Naive thymus-derived CD8-positive, alpha-beta T cell (primary cell): ENCODE results near the gene PRPF39. TPM values are rescaled to one million over a fixed set of nuclear protein-coding genes. Genes with fewer than 3 reads are reported as not detected.

Source experiments
- ATAC-seq, 2 donors: fragments of 150-1000 bp; cut with Tn5 transposase in 1 of 2; sonication (Bioruptor Pico), chemical (Tn5 transposase) in 1 of 2; 1 replicate in 1 of 2; 2 replicates in 1 of 2; pipeline ENCODE4 v1.10.0; 2021; ENCODE audit warnings: mild to moderate bottlenecking in 2 of 2, moderate library complexity in 2 of 2
- POLR2A ChIA-PET: fragments of 350-600 bp; sonication (Branson Sonifier 250); formaldehyde crosslinking; loops from one replicate; lab custom pipeline; 2021; ENCODE audit warnings: antibody characterized with exemption; lab: Charles Lee
- DNase-seq, 10 donors: peaks; one replicate each; pipeline versions ENCODE4 v3.0.0 to v3.0.0-alpha.2; 2020 to 2022
- H3K27ac Mint-ChIP-seq, 10 donors: one replicate each; pipeline ENCODE4 v1.8.0; 2020 to 2022; ENCODE audit warnings: mild to moderate bottlenecking in 10 of 10, mixed read lengths in 10 of 10, moderate library complexity in 4 of 10, inconsistent platforms in 1 of 10
- H3K27me3 Mint-ChIP-seq, 5 donors: one replicate each; pipeline ENCODE4 v1.8.0; 2021 to 2022; ENCODE audit warnings: mixed read lengths in 5 of 5
- H3K36me3 Mint-ChIP-seq, 3 donors: one replicate each; pipeline ENCODE4 v1.8.0; 2020 to 2022; ENCODE audit warnings: mixed read lengths in 3 of 3, mild to moderate bottlenecking in 2 of 3, inconsistent platforms in 1 of 3
- H3K4me1 Mint-ChIP-seq, 4 donors: one replicate each; pipeline ENCODE4 v1.8.0; 2021 to 2022; ENCODE audit warnings: mixed read lengths in 4 of 4
- H3K4me3 Mint-ChIP-seq, 10 donors: one replicate each; pipeline ENCODE4 v1.8.0; 2020 to 2022; ENCODE audit warnings: mild to moderate bottlenecking in 10 of 10, mixed read lengths in 10 of 10, moderate library complexity in 6 of 10, inconsistent platforms in 1 of 10
- H3K9me3 Mint-ChIP-seq, 9 donors: one replicate each; pipeline ENCODE4 v1.8.0; 2020 to 2022; ENCODE audit warnings: mixed read lengths in 9 of 9, mild to moderate bottlenecking in 3 of 9, inconsistent platforms in 1 of 9, moderate library complexity in 1 of 9
- polyA plus RNA-seq, 3 donors: library from polyadenylated mRNA; unstranded; fragments of 300-500 nt; fragmentation: Illumina TruSeq; gene quantifications; one replicate each; pipeline ENCODE4 v1.2.3, GENCODE V29; 2021
- total RNA-seq, 8 experiments: library from RNA in 2 of 8; stranded (reverse) in 2 of 8; gene quantifications; one replicate each; pipeline ENCODE4 v1.2.3 and lab custom pipeline; 2021 to 2026

The PRPF39 gene, protein sequence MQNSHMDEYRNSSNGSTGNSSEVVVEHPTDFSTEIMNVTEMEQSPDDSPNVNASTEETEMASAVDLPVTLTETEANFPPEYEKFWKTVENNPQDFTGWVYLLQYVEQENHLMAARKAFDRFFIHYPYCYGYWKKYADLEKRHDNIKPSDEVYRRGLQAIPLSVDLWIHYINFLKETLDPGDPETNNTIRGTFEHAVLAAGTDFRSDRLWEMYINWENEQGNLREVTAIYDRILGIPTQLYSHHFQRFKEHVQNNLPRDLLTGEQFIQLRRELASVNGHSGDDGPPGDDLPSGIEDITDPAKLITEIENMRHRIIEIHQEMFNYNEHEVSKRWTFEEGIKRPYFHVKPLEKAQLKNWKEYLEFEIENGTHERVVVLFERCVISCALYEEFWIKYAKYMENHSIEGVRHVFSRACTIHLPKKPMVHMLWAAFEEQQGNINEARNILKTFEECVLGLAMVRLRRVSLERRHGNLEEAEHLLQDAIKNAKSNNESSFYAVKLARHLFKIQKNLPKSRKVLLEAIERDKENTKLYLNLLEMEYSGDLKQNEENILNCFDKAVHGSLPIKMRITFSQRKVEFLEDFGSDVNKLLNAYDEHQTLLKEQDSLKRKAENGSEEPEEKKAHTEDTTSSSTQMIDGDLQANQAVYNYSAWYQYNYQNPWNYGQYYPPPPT
- total RNA-seq (10 to 100 TPM; 77.0 to 77.9 TPM), polyA plus RNA-seq (10 to 100 TPM in 2 of 3 donors, 1 to 10 TPM in 1; 9.8 to 11.6 (median 11.4) TPM), total RNA-seq (lab: John Stamatoyannopoulos, UW) (72.1 to 134 (median 95.0) reads per million in 6 experiments)

GRCh38 chr14:45083976-45084722, at the start of gene PRPF39:
Gene PRPF39 (plus strand): TSS chr14:45084116. CDS start chr14:45095240, 11,124 bp downstream.
- Mint-ChIP-seq H3K4me3 (peak within 1 kb of the TSS; percentile 91 to 98 (median 96)), H3K27ac (peak within 1 kb of the TSS; percentile 88 to 97 (median 96)), H3K4me1 (peaks cover 26 to 58% (median 51%) of the 10 kb centered on the region in 4 donors), H3K36me3 (peaks cover 0 to 13% (median 0%) of the 10 kb centered on the region in 3 donors), H3K9me3 (no peaks in the 10 kb centered on the region), H3K27me3 (no peaks in the 10 kb centered on the region)
- POLR2A ChIA-PET: interaction anchor here (0.6 to 2.6 kb wide), 5 partner anchors 50 to 188 kb away, joined by 3 to 17 read pairs (median 4); partner anchors contain the start of genes FKBP3, KLHL28 and TOGARAM1
- ATAC-seq (peak; percentile 90 to 97), DNase-seq (peak; percentile 90 to 97 (median 94))

DNA sequence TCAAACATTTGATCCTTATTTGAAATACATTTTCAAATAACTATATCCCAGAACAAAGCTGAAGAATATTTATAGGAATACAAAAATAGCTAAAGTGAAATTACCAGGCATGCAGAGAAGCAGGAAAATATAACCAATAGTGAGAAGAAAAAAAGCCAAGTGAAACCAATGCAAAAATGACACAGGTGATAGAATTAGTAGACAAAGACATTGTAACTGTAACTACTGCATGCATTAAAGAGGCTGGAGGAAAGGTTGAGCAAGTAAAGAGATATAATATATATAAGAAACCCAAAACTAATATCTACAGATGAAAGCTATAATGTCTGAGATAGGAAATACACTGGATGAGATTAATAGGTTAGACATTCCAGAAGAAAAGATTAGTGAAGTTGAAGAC, 49.2 kb upstream of the PRPF39 start:
- Mint-ChIP-seq H3K27ac (no peak overlapping the region), H3K27me3 (no peaks in the 10 kb centered on the region), H3K4me1 (no peaks in the 10 kb centered on the region), H3K36me3 (peaks cover 12 to 56% (median 45%) of the 10 kb centered on the region in 3 donors), H3K9me3 (no peaks in the 10 kb centered on the region), H3K4me3 (no peak overlapping the region)
- ATAC-seq (no peak), DNase-seq (no peak)
- POLR2A ChIA-PET: interaction anchor here (0.7 kb wide), 1 partner anchor 18 kb away, joined by 3 read pairs; no protein-coding TSS in a partner anchor

DNA sequence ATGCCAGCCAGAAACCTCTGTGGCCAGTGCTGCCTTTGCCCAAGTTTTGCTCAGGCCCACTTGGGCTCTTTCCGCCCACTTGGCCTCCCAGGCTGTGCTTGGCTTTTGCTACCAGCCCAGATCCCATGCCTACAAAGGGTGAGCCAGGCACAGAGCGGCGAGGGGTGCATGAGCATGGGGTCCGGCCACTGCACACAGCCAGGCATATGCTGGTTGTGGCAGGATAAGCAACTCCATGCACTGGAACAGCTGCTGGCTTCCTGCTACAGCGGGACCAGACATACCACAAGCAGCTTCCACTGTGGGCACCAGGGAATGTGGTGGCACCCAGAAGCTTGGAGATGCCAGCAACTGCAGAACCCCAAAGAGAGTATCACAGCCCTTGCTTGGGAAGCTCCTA, 45.7 kb upstream of the PRPF39 start:
- no peaks in the 10 kb centered on the region for H3K9me3 Mint-ChIP-seq
- H3K27me3 Mint-ChIP-seq: no peaks in the 10 kb centered on the region
- DNase-seq (no peak), ATAC-seq (no peak)
- H3K27ac Mint-ChIP-seq: peak overlapping the region in 2 of 10 donors; percentile 24 to 34
- H3K36me3 Mint-ChIP-seq: peaks cover 12 to 49% (median 47%) of the 10 kb centered on the region in 3 donors
- no peak overlapping the region for H3K4me3 Mint-ChIP-seq
- POLR2A ChIA-PET: interaction anchor here (0.6 kb wide), 1 partner anchor 73 kb away, joined by 3 read pairs; no protein-coding TSS in a partner anchor
- no peaks in the 10 kb centered on the region for H3K4me1 Mint-ChIP-seq

- POLR2A ChIA-PET: no interaction called here
- Mint-ChIP-seq H3K9me3 (no peaks in the 10 kb centered on the region), H3K36me3 (peaks cover 12 to 47% (median 44%) of the 10 kb centered on the region in 3 donors), H3K4me3 (no peak overlapping the region), H3K27me3 (no peaks in the 10 kb centered on the region), H3K4me1 (no peaks in the 10 kb centered on the region), H3K27ac (no peak overlapping the region)
- DNase-seq: no peak
- ATAC-seq: no peak
Measured at GRCh38 chr14:45038865-45039264, 45.1 kb upstream of the PRPF39 start.

DNA sequence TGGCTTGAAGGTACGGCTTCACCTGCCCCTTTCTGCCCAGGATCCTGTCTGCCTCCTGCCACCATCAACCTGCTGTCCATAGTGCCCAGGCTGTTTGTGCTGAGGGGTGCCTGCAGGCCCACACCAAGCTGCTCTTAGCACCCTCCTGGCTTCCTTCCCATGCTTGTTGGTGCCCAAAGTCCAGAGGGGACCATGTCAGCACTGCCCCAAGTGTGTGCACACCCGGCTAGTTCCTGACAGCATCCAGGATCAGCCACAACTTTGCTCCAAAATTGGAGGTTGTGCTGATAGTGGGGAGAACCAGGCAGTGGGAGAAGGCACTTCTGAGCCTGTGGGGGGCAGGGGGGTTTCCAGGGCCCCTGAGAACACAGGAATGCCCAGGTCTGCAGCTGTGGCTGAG, 44.5 kb upstream of the PRPF39 start:
- DNase-seq (no peak), ATAC-seq (no peak)
- H3K36me3 Mint-ChIP-seq: peaks cover 12 to 44% (median 43%) of the 10 kb centered on the region in 3 donors
- no peak overlapping the region for H3K27ac Mint-ChIP-seq
- no peaks in the 10 kb centered on the region for H3K9me3 Mint-ChIP-seq
- no peaks in the 10 kb centered on the region for H3K4me1 Mint-ChIP-seq
- POLR2A ChIA-PET: no interaction called here
- H3K27me3 Mint-ChIP-seq: no peaks in the 10 kb centered on the region
- no peak overlapping the region for H3K4me3 Mint-ChIP-seq

DNA sequence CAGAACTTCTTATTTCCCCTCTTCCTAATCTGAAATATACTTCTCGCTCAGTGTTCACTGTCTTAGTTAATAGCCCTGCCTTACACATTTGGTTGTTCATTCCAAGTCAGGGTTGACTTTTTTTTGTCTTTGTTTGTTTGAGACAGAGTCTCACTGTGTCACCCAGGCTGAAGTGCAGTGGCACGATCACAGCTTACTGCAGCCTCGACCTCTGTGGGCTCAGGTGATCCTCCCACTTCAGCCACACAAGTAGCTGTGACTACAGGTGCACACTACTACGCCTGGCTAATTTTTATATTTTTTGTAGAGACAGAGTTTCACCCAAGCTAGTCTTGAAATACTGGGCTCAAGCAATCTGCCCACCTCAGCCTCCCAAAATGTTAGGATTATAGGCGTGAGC, 42.3 kb upstream of the PRPF39 start:
- DNase-seq: no peak
- no peak for ATAC-seq
- no peaks in the 10 kb centered on the region for H3K27me3 Mint-ChIP-seq
- H3K9me3 Mint-ChIP-seq: no peaks in the 10 kb centered on the region
- no peak overlapping the region for H3K4me3 Mint-ChIP-seq
- no peak overlapping the region for H3K27ac Mint-ChIP-seq
- POLR2A ChIA-PET: no interaction called here
- H3K36me3 Mint-ChIP-seq: peaks cover 9 to 46% (median 40%) of the 10 kb centered on the region in 3 donors
- no peaks in the 10 kb centered on the region for H3K4me1 Mint-ChIP-seq

DNA sequence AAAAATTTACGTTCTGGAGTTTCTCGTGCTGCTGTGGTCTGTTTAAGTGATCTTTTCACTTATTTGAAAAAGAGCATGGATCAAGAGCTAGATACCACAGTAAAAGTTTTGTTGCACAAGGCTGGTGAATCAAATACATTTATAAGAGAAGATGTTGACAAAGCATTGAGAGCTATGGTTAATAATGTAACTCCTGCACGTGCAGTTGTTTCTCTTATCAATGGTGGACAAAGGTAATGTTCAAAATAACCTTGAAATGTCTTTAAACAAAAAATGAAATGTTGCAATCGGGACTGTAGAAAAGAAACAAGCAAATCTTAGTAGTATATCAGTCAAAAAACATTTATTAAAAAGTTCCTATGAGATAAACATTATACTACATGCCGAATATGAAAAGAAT, 39.3 kb upstream of the PRPF39 start:
- no peaks in the 10 kb centered on the region for H3K9me3 Mint-ChIP-seq
- no peak for ATAC-seq
- no peaks in the 10 kb centered on the region for H3K27me3 Mint-ChIP-seq
- peaks cover 6 to 45% (median 34%) of the 10 kb centered on the region in 3 donors for H3K36me3 Mint-ChIP-seq
- DNase-seq: no peak
- no peak overlapping the region for H3K27ac Mint-ChIP-seq
- H3K4me1 Mint-ChIP-seq: no peaks in the 10 kb centered on the region
- no peak overlapping the region for H3K4me3 Mint-ChIP-seq
- POLR2A ChIA-PET: no interaction called here

DNA sequence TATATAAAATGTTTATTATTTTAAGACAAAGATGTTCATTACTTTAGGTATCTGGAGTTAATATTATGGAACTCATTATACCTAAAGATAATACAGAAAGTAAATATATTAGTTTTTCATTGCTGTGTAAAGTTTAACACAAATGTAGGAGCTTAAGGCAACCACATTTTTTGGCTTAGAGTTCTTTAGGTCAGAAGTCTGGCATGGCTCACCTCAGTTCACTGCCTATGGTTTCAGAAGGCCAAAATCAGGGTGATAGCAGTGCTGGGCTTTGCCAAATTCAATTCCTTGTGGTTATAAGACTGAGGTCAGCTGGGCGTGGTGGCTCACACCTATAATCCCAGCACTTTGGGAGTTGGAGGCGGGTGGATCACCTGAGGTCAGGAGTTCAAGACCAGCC, 35.5 kb upstream of the PRPF39 start:
- POLR2A ChIA-PET: no interaction called here
- ATAC-seq: no peak
- H3K9me3 Mint-ChIP-seq: no peaks in the 10 kb centered on the region
- H3K27ac Mint-ChIP-seq: no peak overlapping the region
- H3K4me1 Mint-ChIP-seq: no peaks in the 10 kb centered on the region
- peaks cover 6 to 59% (median 38%) of the 10 kb centered on the region in 3 donors for H3K36me3 Mint-ChIP-seq
- no peak for DNase-seq
- no peaks in the 10 kb centered on the region for H3K27me3 Mint-ChIP-seq
- no peak overlapping the region for H3K4me3 Mint-ChIP-seq

DNA sequence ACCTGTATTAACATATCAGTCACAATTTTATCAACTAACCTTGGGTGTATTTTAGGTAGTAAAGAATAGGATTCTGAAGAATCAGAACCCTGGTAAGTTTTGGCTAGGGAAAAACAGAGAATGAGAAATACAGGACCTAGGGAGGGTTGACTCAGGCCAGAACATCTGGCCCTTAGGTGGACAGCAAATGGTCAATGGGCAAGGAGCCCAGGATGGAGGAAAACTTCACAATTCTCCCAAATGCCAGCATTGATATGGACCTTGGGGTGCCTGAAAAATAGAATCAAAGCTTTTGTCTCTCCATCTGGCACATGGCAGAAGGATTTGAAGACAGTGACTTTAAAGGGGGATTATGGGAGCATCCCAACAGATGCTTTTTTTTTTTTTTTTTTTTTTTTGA, 32.7 kb upstream of the PRPF39 start:
- DNase-seq (no peak), ATAC-seq (no peak)
- Mint-ChIP-seq H3K9me3 (peaks cover 0 to 2% (median 0%) of the 10 kb centered on the region in 9 donors), H3K27me3 (no peaks in the 10 kb centered on the region), H3K4me1 (no peaks in the 10 kb centered on the region), H3K36me3 (peaks cover 6 to 59% (median 48%) of the 10 kb centered on the region in 3 donors), H3K27ac (no peak overlapping the region), H3K4me3 (no peak overlapping the region)
- POLR2A ChIA-PET: no interaction called here

GRCh38 chr14:45051896-45052295, 32.0 kb upstream of the PRPF39 start:
- Mint-ChIP-seq H3K4me3 (no peak overlapping the region), H3K27me3 (no peaks in the 10 kb centered on the region), H3K36me3 (peaks cover 5 to 58% (median 46%) of the 10 kb centered on the region in 3 donors), H3K9me3 (peaks cover 0 to 2% (median 0%) of the 10 kb centered on the region in 9 donors), H3K4me1 (peaks cover 0 to 2% (median 0%) of the 10 kb centered on the region in 4 donors), H3K27ac (no peak overlapping the region)
- DNase-seq (no peak), ATAC-seq (no peak)
- POLR2A ChIA-PET: no interaction called here

- H3K36me3 Mint-ChIP-seq: peaks cover 13 to 53% (median 44%) of the 10 kb centered on the region in 3 donors
- H3K9me3 Mint-ChIP-seq: peaks cover 0 to 9% (median 0%) of the 10 kb centered on the region in 9 donors
- H3K4me3 Mint-ChIP-seq: no peak overlapping the region
- DNase-seq: no peak
- no peak for ATAC-seq
- POLR2A ChIA-PET: no interaction called here
- peaks cover 0 to 2% (median 0%) of the 10 kb centered on the region in 4 donors for H3K4me1 Mint-ChIP-seq
- H3K27me3 Mint-ChIP-seq: no peaks in the 10 kb centered on the region
- no peak overlapping the region for H3K27ac Mint-ChIP-seq
Measured at GRCh38 chr14:45057349-45057748, 26.6 kb upstream of the PRPF39 start.

- peaks cover 13 to 51% (median 40%) of the 10 kb centered on the region in 3 donors for H3K36me3 Mint-ChIP-seq
- H3K9me3 Mint-ChIP-seq: peaks cover 0 to 9% (median 0%) of the 10 kb centered on the region in 9 donors
- H3K4me1 Mint-ChIP-seq: peaks cover 0 to 2% (median 0%) of the 10 kb centered on the region in 4 donors
- H3K27me3 Mint-ChIP-seq: no peaks in the 10 kb centered on the region
- POLR2A ChIA-PET: no interaction called here
- H3K27ac Mint-ChIP-seq: no peak overlapping the region
- no peak for ATAC-seq
- H3K4me3 Mint-ChIP-seq: no peak overlapping the region
- no peak for DNase-seq
Measured at GRCh38 chr14:45057881-45058364, 26.0 kb upstream of the PRPF39 start.
